Activated CD4-positive, alpha-beta T cell treated with anti-CD3 and anti-CD28 coated beads for 24 hours (primary cell): ENCODE measurements around the gene CENPX.

Experiments
- DNase-seq, 2 donors: peaks; one replicate each; pipeline ENCODE4 v3.0.0-alpha.2; 2020; ENCODE audit warnings: low read depth in 2 of 2

Gene CENPX

DNA sequence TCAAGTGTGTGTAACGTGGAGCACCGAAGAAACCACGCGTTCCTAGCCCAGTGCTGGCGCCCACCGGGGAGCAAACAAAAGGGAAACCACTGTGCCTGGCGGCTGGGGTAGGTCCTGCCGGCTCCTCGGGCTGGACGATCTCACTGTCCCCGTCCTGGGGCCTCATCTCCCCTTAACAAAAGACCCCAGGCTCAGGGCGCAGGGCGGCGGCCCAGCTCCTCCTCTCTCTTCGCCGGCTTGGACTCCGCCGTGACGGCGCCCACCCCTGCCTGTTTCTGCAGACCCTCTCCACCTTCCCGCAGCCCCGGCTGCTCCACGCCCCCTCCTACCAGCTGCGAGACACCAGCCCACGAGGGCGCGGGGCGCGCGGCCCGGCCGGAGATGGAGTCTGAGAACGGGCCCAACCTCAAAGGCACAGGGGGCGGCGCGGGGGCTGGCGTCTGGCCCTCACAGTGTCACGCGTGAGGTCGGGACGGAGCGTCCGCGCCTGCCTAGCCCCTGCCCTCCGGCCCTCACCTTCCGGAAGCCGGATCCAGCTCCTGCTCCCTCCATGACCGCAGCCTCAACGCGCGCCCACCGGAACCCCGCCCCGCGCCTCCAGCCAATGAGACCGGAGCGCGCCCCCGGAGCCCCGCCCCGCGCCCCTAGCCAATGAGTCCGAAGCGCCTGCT, at the start of gene CENPX:
TSS of gene CENPX (minus strand) at position 569 of the 671 bp plus-strand sequence. CDS start at position 552, 17 bp downstream.
- no peak for DNase-seq

DNA sequence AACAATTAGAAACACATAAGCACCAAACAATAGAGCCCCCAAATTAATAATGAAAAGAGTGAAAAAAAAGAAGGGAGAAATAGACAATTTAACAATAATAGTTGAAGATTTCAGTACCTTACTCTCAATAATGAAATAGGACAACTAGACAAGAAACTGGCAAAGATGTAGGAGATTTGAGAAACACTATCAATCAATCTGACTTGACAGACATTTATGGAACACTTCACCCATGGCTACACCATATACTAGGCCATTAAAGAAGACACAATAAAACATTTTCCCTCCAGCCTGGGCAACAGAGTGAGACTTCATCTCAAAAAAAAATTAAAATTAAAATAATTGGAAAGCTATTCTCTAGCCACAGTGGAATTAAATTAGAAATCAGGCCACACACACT, 47.9 kb upstream of the CENPX start:
- DNase-seq = no peak

DNA sequence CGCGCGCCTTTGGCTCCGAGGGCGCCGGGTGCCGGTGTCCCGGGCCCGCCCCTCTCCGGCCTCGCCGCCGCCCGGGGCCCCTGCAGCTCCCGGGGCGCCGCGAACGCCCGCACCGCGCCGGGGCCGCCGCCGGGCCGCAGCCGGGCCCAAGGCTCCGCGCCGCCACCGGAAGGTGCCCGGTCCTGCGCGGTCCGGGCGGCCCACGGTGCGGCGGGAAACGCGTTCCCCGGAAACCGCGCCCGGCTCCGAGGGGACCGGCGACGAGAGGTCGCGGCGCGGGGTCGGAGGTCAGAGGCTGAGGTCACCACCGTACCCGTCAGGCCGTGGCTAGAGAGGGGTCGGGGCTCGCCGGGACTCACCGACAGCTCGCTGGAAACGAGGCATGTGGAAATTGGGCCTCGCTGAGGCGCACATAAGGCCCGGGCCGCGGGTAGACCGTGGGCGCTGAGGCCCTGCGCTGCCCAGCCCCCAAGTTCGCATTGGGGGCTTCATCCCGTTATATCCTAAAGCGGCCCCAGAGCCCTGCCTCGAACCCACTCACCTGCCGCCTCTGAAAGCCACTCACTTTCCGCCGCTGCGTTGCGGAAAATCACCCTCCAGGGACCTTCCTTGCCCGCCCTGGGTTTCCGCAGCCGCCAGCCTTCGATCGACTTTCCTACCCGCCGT, 43.1 kb upstream of the CENPX start, which contains the start of gene DUS1L:
TSS of gene DUS1L (minus strand) at position 167 of the 666 bp plus-strand sequence. CDS start 745 bp downstream, outside the sequence.
- DNase-seq = peak; percentile 57 to 58

DNA sequence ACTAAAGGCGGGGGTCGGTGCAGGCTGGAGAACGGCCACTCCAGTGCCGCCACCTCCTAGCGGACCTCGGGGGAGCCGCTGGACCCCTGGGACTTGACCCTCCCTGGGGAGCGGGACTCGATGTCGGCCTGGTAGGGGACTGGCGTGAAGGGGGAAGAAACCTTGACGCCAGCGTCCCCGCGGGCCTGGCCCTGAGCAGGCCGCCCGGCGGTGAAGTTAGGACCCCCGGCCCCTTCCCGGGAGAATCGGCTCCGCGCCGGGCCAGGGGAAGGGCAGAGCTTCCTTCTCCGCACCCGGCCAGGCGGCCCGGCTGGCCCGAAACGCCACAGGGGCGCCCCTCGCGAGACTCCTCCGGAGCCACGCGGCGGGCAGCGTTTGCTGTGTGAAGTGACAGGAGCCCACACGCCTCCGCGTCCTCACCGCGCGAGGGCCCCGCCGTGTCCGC, 42.5 kb upstream of the CENPX start:
- no peak for DNase-seq

DNA sequence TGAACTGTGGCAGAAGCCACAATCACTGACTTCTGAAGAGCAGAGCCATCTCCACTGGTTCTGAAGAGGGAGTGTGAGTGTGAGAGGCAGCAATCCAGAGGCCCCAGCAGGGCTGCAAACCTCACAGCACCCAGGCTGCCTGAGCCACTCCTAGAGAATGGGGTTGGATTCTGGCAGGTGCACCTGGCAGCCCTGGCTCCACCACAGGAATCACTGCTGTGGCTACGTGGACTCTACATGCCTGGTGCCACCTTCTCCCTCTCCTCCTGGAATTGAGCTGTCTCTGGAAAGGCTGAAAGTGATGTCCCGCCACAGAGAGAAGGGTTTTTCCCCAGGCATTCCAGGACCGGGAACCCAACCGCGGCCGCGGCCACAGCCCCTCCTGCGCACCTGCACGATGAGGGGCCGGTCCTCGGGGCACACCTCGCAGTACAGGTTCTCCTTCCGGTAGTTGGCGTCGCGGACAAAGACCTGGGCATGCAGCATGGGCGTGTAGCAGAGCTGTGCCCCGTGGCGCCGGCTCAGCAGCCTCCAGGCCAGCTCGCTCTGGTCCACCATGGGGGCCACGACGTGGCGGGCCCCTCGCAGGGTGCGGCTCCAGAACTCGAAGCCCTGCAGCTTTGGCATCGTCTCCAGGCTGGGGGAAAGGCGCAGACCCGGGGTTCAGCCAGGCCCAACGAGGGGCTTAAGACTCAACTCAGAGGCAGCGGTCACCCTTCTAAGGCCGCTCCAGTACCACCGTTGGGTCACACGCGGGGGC, 41.9 kb upstream of the CENPX start:
- DNase-seq = no peak

DNA sequence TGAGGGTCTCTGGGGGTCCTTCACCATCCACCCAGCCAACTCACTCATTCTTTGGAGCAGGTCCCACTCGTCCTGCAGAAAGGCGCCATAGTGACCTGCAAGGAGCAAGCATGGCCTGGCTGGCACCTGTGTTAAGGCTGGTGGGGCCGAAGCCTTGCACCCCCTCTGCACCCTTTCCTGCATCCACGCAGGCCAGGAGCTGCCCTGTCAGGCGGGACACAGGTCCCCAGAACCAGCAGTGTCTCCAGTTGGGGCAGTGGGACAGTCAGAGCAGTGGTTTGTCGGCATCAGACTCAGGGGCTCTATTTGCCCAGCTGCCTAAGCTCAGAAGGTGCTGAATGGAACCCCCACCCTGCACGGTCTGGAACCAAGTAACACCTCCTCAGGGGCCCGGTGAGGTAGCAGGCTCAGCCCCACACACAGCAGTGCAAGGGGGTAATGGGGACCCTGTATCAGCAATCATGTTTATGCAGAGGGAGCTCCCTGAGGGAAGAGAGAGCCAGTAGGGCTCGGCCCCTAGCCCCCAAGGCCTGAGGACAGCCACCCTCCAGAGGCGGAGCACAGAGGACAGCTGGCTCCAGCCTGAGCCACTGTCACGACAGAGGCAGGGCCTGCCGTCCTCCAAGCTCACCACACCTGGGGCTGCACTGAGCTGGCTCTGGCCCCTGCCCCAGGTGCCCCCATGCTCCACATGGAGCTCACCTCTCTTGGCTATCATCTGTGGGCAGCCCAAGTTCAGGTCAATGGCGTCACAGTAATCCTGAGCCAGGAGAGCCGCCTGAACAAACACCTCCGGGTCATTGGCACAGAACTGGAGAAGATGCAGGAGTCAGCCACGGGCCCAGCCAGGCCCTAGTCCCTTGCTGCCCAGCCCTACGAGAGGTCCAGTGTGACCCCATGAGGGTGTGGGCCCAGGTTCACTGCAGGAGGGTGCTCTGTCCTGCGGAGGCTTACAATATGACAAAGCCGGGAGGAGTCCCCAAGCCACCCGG, 41.0 kb upstream of the CENPX start:
- no peak for DNase-seq

DNA sequence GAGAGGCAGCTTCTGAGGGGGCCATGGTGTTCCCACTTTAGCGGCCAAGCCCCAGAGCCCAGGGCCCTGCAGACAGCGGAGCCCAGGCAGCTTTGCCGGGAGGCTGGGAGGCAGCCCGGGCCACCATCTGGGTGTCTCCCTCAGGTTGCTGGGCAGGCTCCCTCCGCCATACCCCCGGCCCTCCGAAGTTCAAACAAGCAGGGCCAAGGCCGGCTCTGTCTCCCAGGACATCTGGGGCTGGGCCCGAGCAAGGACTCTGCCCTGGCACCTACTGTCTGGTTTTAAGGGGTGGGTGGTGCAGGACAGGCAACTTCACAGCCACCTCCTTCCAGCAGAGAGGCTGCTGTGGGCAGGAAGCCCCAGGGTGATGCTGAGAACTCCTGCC, 40.3 kb upstream of the CENPX start:
- no peak for DNase-seq

DNA sequence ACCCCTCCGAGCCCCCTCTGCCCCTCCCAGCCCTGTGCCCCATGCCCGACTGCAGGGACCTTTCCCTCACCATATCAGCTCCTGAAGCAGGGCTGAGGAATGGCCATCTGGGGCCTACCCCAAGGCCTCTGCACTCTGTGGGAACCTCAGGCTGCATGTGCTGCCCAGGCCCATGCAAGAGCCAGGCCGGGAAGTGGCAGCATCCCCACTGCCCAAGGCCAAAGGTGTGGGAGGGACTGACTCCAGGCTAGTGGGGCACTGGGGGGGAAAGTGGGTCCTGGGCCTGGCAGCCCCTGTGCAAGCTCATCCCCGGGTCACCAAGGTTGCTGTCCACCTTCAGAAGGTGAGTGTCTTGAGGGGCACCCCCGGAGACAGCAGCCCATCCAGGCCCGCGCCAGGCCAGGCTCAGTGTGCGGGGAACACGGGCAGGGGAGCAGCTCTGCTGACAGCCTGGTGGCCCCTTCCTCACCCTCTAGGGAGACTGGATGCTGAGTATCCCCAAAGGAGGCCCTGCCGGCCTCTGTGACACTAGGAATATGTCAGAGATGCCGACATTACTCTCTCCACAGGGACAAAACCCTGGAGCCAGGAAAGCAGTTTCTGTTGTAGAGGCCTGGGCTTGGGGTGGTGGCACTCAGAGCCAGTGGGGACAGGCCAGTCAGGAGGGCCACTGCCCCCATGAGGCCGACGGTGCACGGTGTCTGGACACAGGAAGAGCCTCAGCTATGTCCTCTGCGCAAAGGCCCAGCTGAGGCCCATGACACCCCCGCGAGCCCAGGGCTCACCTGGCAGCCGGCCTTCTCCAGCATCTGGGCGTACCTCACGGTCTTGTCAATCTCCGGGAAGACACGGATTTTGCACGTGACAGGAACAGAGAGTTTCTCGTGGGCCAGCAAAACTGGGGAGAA, 39.7 kb upstream of the CENPX start:
- DNase-seq = no peak

DNA sequence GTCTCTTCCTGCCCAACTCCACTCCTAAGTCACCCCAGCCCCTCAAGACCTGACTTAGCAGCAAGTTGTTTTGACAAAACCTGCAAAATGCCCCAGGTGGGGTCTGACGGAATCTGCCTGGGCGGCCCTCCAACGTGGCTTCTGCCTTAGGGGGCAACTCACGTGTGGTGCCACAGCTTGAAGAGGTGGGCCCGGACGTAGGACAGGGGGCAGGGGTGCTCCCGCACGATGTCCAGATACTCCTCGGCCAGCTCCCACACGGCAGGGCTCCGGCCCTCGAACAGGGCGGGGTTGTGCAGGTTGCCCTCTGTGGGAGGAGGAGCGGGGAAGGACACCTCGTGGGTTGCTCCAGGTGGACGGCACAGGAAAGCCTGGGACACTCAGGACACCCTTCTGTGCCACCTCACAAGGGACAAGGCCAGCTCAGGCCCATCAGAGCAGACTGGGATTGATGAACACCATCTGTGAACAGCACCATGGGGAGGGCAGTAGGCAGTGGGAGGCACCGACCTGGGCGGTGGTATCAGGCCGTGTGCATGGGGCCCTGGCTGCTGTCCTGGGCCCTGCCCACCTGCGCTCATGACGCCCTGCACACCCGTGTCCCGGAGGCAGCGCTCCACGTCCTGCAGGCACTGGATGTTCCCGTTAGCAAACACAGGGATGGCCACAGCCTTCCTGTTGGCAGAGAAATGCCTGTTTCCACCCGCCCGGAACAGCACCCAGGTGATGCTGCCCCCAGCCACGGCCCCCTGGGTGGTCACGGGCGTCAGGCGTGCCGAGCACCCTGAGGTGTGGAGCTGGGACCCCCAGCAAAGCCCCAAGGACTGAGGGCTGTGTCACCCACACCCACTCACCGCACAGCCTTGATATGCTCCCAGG, 38.6 kb upstream of the CENPX start:
- no peak for DNase-seq

DNA sequence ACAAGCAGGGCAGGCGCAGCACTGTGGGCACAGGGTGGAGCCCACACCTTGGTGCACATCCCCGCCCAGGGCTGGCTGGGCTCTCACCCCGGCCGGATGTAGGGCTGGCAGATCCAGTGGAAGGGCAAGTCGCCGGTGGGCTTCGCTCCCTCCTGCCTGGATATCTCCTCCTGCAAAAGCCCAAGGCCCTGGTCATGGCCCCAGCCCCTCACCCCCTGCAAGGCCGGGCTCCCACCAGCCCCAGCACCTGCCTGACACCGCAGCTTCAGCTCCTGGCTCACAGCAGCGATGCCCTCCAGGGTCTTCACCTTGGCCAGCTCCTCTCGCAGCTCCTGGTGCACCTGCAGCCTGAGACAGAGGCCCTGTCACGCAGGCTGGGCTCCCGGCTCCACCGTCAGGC, 37.9 kb upstream of the CENPX start:
- no peak for DNase-seq

DNA sequence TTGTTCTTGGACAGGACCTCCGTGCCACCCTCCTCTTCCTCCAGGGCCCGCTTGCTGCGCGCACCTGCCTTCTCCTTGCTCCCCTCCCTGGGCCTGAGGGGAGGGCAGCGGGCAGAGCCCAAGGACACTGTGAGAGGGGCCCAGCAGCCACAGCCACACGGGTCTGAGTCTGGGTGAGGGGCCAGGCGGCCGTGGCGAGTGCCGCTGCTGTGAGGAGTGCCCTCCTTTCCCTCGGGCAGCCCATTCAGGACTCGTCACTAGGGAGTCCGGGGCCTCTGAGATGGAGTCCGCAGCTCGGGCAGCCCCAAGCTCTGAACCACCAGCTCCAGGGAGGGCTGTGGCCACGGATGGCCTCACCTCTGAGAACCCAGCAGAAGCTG, 37.3 kb upstream of the CENPX start:
- no peak for DNase-seq

DNA sequence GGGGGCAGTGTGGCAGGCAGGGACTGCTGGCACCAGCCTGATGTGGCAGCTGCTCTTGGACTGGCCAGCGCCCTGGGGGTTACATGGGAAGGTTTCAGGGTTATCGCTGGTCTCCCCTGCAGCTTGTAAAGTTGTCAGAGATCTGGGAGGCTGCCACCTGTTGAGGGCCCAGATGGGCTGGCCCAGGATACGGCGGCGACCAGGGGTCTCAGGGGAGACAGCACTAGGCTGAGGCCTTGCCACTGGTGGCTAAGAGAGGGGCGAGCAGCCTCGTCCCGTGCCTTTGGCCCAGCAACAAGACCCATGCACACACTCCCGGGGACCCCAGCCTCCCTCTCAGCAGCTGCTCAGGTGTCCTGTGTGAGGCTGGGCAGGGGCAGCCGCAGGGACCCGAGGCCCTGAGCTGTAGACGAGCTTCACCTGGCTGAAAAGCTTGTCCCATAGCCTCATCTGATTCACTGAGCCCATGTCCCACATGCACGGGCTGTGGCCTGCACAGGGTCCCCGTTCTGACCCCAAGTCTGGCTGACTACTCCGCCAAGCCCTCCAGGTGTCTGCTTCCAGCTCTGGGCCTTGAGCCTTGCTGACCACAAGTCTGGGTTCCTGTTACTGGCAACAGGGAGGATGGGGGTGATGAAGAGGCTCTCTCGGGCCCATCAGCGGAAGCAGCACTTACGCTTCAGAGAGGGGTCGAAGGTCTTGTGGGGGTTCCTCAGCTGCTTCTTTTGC, 36.8 kb upstream of the CENPX start:
- DNase-seq = no peak

DNA sequence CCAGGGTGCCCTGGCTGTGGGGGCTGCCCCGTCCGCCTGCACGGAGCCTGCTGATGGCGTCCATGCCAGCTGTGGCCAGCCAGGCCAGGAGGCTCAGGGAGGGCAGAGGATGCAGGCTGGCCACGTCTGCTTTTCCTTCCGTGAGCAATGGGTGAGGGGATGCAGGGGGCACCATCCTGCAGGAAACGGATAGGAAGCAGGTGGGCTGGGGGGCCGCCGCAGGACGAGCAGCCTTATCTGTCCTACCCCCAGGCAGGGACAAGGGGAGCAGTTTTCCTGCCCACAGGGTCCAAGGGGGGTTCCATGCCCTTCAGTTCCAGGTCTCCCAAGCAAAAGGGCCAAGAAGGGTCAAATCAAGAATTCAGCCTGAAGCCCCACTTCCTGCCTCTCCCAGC, 36.2 kb upstream of the CENPX start:
- no peak for DNase-seq

DNA sequence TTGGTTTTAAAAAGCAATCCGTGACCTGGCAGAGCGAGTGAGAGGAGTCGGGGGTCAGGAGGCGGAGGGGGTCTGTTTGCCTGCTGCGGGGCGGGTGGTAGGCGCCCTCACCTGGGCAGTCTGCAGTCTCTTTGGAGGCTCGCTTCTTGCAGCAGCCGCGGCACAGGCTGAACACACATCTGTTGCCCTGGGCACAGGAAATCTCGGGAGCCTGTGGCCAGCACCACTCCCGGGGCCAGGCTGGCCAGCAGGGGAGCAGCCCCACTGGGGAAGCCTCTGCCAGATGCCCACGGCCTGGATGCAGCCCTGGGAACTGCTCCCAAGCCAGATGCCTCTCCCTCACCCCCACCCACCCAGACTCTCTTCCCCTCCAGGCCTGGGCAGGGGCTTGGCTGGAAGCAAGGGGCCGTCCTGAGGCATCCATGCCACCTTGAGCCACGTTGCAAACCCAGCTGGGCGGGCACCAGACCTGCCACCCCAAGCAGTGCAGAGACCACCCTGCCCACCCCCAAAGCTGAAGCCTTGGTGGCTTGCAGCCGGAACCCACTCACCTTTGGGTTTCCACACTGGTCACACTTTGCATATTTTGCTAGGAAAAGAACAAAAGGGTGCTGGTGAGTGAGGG, 35.7 kb upstream of the CENPX start:
- DNase-seq = no peak

DNA sequence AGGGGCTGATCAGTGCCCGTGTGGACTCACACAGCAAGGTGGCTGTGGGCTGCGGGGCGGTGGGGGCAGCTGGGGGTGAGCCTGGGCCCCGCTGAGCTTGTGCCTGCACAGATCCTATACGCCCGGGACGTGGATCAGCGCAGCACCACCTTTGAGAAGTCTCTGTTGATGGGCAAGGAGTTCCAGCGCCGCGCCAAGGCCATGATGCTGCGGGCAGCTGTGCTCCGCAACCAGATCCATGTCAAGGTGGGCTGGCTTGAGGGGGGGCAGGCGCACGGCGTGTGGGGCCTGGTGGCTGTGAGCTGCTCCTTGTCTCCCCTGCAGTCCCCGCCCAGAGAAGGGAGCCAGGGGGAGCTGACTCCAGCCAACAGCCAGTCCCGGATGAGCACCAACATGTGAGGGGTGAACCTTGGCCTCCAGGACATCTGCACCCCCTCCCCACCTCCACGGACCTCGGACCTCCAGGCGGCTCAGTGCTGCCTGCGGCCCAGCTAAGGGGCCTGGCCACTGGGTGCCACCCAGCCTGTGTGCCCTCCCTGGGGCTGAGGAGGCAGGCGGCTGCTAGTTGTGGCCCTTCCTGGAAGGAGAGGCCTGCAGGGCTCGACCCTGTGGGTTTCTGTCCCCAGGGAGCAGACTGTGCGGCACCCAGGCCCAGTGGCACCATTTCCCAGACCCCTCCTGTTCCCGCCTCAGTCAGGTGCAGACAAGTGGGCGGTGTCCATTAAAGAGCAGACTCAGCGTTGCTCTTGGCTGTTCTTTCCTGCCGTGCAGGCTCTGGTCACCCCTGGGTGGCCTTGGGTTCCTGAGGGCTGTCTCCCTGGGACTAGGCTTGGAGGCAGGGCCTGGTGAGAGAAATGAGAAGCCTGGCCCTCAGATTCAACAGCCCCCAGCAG, 34.3 kb upstream of the CENPX start:
- DNase-seq = no peak

DNA sequence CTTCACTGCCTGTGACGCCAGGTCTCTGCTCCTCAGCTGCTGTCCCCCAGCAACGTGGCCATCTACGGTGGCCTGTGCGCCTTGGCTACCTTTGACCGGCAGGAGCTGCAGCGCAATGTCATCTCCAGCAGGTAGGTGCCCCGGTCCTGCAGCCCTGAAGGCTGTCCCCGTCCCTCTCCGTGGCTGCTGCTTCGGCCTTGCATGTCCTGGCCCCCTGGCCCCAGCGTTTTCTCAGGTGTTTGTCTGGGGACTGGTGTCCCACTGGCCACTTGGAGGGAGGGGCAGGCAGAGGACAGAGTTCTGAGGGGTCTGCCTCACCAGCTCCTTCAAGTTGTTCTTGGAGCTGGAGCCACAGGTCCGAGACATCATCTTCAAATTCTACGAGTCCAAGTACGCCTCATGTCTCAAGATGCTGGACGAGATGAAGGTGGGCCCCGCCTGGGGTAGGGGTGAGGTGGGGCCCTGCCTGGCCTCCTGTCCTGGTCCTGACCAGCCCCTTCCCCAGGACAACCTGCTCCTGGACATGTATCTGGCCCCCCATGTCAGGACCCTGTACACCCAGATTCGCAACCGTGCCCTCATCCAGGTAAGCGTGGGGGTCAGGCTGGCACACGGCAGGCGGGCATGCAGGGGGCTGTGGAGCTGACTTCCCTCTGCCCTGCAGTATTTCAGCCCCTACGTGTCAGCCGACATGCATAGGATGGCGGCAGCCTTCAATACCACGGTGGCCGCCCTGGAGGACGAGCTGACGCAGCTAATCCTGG, 33.5 kb upstream of the CENPX start:
- DNase-seq = no peak
